Heart left ventricle (tissue), 13 donors: Measurements from ENCODE around the gene XIRP2.

Source experiments
- CTCF ChIP-seq, 12 donors: fragments of 200-600 bp; sonication (generic) in 4 of 12; IDR thresholded peaks; one replicate each; pipeline versions ENCODE4 v1.5.0 to v1.8.0; 2018 to 2022; ENCODE audit warnings: antibody characterized with exemption in 12 of 12, mild to moderate bottlenecking in 5 of 12
- POLR2A ChIP-seq, 2 donors: fragments of 450-650 bp; IDR thresholded peaks; one replicate each; pipeline ENCODE4 v1.6.1; 2017; ENCODE audit warnings: antibody characterized with exemption in 2 of 2, mild to moderate bottlenecking in 2 of 2, moderate library complexity in 2 of 2
- donor health status: ischemic (EF 13 %, LVEDD 7.1; RV severe dilation, severe dysfunction).
- donor health status: DM: no; HTN: yes; CAD: no.
- donor health status: DM: no; HTN: no; CAD: no.
- donor health status: ischemic (EF 25% LVEDD 6.9; RV normal size, moderate dysfunction).
- donor health status: ischemic (EF 25% LVEDD 5.7; RV mildly dilated, moderate dysfunction).
- donor health status: ischemic (EF 35%, LVEDD 5.7; RV mildly dilated, moderate dysfunction).
- donor health status: nonischemic (EF 11% LVEDD 7.7; RV severe dilation, severe dysfunction).
- donor health status: DM: yes; HTN: yes; CAD: no.
- donor health status: PGD.
- donor health status: ischemic (EF 29% LVEDD 5.4; RV normal size, mild dysfunction).
- donor health status: nonischemic (EF 23%, LVEDD 6.1; RV moderate dilation, normal function).

- TF ChIP-seq CTCF (IDR thresholded peaks at IDR 0.05): no peak
- no peak for TF ChIP-seq POLR2A (IDR thresholded peaks at IDR 0.05)
These were observed 252.1 kb downstream of the XIRP2 start for GRCh38 chr2:167140330-167140729.
